ENCODE results near the gene COX6B1. TPM values are rescaled to one million over a fixed set of nuclear protein-coding genes. Genes with fewer than 3 reads are reported as not detected.

Gene COX6B1
- total RNA-seq = 268 and 559 TPM in 2 replicates

GRCh38 chr19:35648017-35648961 lies at the start of gene COX6B1:
Gene COX6B1, plus strand, starts transcription at chr19:35648323. Its CDS starts 2,921 bp downstream, at chr19:35651244.

DNA sequence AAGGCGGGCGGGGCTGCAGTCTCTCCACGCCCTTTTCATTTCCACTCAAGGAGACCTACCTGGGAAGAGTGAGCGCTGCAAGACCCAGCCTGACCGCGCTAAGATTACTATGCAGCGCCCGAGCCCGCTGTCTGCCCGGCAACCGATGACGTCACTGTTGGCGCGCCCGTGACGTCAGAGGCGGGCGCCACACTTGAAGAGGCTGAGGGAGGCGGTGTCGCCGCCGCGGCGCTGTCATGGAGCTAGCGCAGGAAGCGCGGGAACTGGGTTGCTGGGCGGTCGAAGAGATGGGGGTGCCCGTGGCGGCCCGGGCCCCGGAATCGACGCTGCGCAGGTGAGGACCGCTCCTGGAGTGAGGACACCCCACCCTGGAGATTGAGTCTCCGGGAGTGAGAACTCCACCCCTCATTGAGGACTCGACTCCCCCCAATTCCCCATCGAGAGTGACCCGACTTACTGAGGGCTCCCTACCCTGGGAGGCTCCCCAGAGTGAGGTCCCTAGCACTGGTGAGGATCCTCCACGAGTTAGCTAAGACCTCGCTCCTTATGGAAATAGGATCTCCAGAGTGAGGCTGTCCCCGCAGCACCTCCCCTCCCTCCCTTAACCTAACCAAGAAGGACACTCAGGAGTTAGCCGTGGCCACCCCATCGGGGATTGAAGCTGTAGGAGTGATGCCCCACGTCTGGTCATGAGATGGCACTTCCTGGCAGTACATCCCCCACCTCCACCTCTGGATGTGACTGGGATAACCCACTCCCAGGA lies 35.4 kb upstream of the COX6B1 start, which contains the start of gene HAUS5:
TSS of gene HAUS5 (plus strand) at position 177 of the 763 bp plus-strand sequence. CDS start at position 237, 60 bp downstream.

GRCh38 chr19:35628565-35629331 lies 19.4 kb upstream of the COX6B1 start, which contains the start of gene RBM42:
Gene RBM42, plus strand, starts transcription at chr19:35629036. Its CDS starts 118 bp downstream, at chr19:35629154.

GRCh38 chr19:35641515-35642151 lies 6.5 kb upstream of the COX6B1 start, which contains the start of gene ETV2:
Gene ETV2, plus strand, starts transcription at chr19:35641745. Its CDS starts 716 bp downstream, at chr19:35642461.

GRCh38 chr19:35666251-35666913 lies 18.3 kb downstream of the COX6B1 start, which contains the start of gene UPK1A:
Gene UPK1A, plus strand, starts transcription at chr19:35666517. Its CDS starts 296 bp downstream, at chr19:35666813.

GRCh38 chr19:35704218-35704617 lies 56.1 kb downstream of the COX6B1 start, which contains the start of gene ZBTB32:
Gene ZBTB32, plus strand, starts transcription at chr19:35704558. Its CDS starts 10,069 bp downstream, at chr19:35714627.

Other genes with a start within 250 kb of the COX6B1 start
- gene FFAR2, start 200.1 kb upstream of the COX6B1 start, total RNA-seq = not detected in 2 replicates
- gene KRTDAP, start 157.9 kb upstream of the COX6B1 start, total RNA-seq = not detected in 2 replicates
- 19.2 and 24.3 TPM in 2 replicates for gene DMKN, start 134.7 kb upstream of the COX6B1 start, total RNA-seq
- gene SBSN, start 120.0 kb upstream of the COX6B1 start, total RNA-seq = not detected in 2 replicates
- not detected in 2 replicates for gene GAPDHS, start 114.9 kb upstream of the COX6B1 start, total RNA-seq
- 83.2 and 109 TPM in 2 replicates for gene TMEM147, start 102.7 kb upstream of the COX6B1 start, total RNA-seq
- not detected in 2 replicates for gene ATP4A, start 84.7 kb upstream of the COX6B1 start, total RNA-seq
- gene PMIS2, start 62.1 kb upstream of the COX6B1 start, total RNA-seq = not detected in 2 replicates
- 8.4 and 9.0 TPM in 2 replicates for gene HAUS5, start 35.6 kb upstream of the COX6B1 start, total RNA-seq
- 49.5 and 79.6 TPM in 2 replicates for gene RBM42, start 19.3 kb upstream of the COX6B1 start, total RNA-seq
- gene ETV2, start 6.6 kb upstream of the COX6B1 start, total RNA-seq = 0.79 TPM in 1 of 2 replicates, not detected in the other
- gene UPK1A, start 18.2 kb downstream of the COX6B1 start, total RNA-seq = 0.39 TPM in 1 of 2 replicates, not detected in the other
- gene ZBTB32, start 56.2 kb downstream of the COX6B1 start, total RNA-seq = not detected in 2 replicates
- gene KMT2B, start 69.7 kb downstream of the COX6B1 start, total RNA-seq = 9.7 and 14.5 TPM in 2 replicates
- 2.0 and 3.5 TPM in 2 replicates for gene IGFLR1, start 94.1 kb downstream of the COX6B1 start, total RNA-seq
- 12.7 and 18.8 TPM in 2 replicates for gene U2AF1L4, start 97.1 kb downstream of the COX6B1 start, total RNA-seq
- 13.7 TPM in 2 replicates for gene PSENEN, start 97.3 kb downstream of the COX6B1 start, total RNA-seq
- 41.9 and 45.1 TPM in 2 replicates for gene LIN37, start 100.3 kb downstream of the COX6B1 start, total RNA-seq
- gene HSPB6, start 108.7 kb downstream of the COX6B1 start, total RNA-seq = 4.3 and 22.8 TPM in 2 replicates
- 20.0 and 28.6 TPM in 2 replicates for gene PROSER3, start 109.9 kb downstream of the COX6B1 start, total RNA-seq
- 8.7 and 14.5 TPM in 2 replicates for gene ARHGAP33, start 127.2 kb downstream of the COX6B1 start, total RNA-seq
- gene PRODH2, start 164.5 kb downstream of the COX6B1 start, total RNA-seq = not detected in 2 replicates
- not detected in 2 replicates for gene NPHS1, start 204.2 kb downstream of the COX6B1 start, total RNA-seq
- 0.39 TPM in 1 of 2 replicates, not detected in the other for gene KIRREL2, start 208.6 kb downstream of the COX6B1 start, total RNA-seq
- 5.5 and 9.1 TPM in 2 replicates for gene APLP1, start 220.3 kb downstream of the COX6B1 start, total RNA-seq

All from placental epithelial cell (primary cell).